CD4-positive, alpha-beta T cell treated with Interleukin-10 for 1 hour (primary cell): ENCODE results near the gene CLDN34.

Source experiments
- DNase-seq: peaks from one replicate; pipeline ENCODE4 v3.0.0-alpha.2; 2020

CLDN34 gene

GRCh38 chrX:10017872-10018271 is 50.7 kb downstream of the CLDN34 start:
- DNase-seq, result no peak
